Measurements from ENCODE around the gene COX5A. TPM values are rescaled to one million over a fixed set of nuclear protein-coding genes. Genes with fewer than 3 reads are reported as not detected.

COX5A gene
- total RNA-seq, 6 experiments from 2014 or later, result 130 to 169 (median 141) TPM

- WGBS (ENCODE audit: insufficient coverage, low coverage, low lambda C conversion rate, missing lambda C conversion rate), result 20% methylated on average over 8 of the region's 8 CpGs
- Histone ChIP-seq H3K4me3 (peak overlapping the region; percentile 90 to 96 (median 92)), H3K27me3 (no peaks in the 10 kb centered on the region), H3K27ac (peak overlapping the region; percentile 76 to 90 (median 84)), H3K36me3 (peaks cover 0 to 29% (median 7%) of the 10 kb centered on the region in 4 donors), H3K4me1 (peaks cover 0 to 18% (median 5%) of the 10 kb centered on the region in 4 donors), H3K9me3 (no peaks in the 10 kb centered on the region)
- intact Hi-C loops (cut with DNase I), result no loop called here
- DNase-seq, result peak in 1 of 3 donors; percentile 55
- peak; percentile 11 to 41 (median 33) for ATAC-seq
- no peak for TF ChIP-seq POLR2A (IDR thresholded peaks at IDR 0.05)
- no peak for TF ChIP-seq CTCF (IDR thresholded peaks at IDR 0.05)
Measured at GRCh38 chr15:74907163-74907870, 30.6 kb downstream of the COX5A start.

DNA sequence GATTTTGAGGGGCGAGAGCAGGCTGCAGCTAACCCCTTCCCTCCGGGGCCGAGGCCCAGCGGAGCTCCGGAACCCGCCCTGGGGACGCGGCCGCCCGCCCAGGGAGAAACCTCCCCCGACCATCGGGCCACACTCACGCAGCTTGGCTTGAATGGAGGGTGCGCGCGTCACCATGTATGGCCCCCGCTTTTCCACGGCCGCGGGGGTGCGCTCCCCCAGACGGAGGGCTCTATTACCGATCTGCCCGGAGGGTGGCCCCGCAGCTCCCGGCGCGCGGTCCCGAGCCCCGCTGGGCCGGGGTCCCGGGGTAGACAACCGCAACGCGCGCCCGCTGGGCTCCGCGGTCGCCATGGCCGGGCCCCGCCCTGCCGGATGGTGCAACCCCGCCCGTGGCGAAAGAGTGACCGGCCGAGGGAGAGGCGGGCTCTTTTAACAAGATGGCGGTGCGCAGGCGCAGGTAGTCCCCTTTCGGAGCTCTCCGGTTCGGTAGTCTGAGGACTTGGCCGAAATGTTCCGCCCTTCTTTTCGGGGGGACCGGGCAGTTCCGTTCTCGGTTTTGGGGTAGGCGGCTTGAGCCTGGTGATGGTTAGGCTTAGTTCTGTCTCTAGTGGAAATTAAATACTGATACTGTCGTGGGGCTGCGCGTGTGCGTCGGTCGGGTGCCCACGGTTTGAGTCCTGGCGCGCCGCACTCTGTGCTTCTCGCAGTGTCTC lies 31.3 kb downstream of the COX5A start, which contains the start of gene FAM219B:
TSS of gene FAM219B (minus strand) at position 402 of the 713 bp plus-strand sequence. CDS start at position 351, 51 bp downstream.
- peak; percentile 93 to 97 (median 96) for ATAC-seq
- intact Hi-C loops (cut with DNase I), result no loop called here
- DNase-seq, result peak; percentile 95 to 97 (median 96)
- WGBS (ENCODE audit: insufficient coverage, low coverage, low lambda C conversion rate, missing lambda C conversion rate), result 0% methylated on average over 15 of the region's 74 CpGs
- Histone ChIP-seq H3K4me1 (peaks cover 0 to 19% (median 5%) of the 10 kb centered on the region in 4 donors), H3K27me3 (no peaks in the 10 kb centered on the region), H3K9me3 (no peaks in the 10 kb centered on the region), H3K27ac (peak within 1 kb of the TSS; percentile 76 to 90 (median 84)), H3K36me3 (peaks cover 0 to 30% (median 9%) of the 10 kb centered on the region in 4 donors), H3K4me3 (peak within 1 kb of the TSS; percentile 90 to 96 (median 92))
- TF ChIP-seq CTCF (IDR thresholded peaks at IDR 0.05) (no peak), POLR2A (IDR thresholded peaks at IDR 0.05) (peak; percentile 77)

DNA sequence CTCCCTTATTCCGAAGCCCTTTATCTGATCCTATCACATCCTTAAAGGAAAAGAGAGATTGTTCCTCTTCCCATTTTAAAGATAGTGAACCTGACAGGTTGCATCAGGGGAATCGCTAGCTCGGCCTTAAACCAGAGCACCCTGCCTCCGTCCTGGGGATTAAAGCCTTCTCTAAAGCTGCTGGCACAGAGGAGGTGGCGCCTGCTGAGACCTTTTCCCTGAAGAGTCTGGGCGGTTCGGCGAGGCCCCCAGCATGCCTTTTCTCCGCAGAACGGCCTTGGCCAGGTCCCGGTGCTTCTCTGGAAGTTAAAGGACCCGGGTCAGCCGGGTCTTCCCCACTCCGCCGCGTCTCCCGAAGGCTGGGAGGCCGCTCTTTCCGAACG lies 31.8 kb downstream of the COX5A start:
- DNase-seq, result peak in 1 of 3 donors; percentile 62
- intact Hi-C loops (cut with DNase I), result no loop called here
- H3K9me3 ChIP-seq, result no peaks in the 10 kb centered on the region
- H3K4me1 ChIP-seq, result peaks cover 0 to 24% (median 5%) of the 10 kb centered on the region in 4 donors
- TF ChIP-seq CTCF (IDR thresholded peaks at IDR 0.05), result no peak
- TF ChIP-seq POLR2A (IDR thresholded peaks at IDR 0.05), result no peak
- WGBS (ENCODE audit: insufficient coverage, low coverage, low lambda C conversion rate, missing lambda C conversion rate), result 0% methylated on average over 15 of the region's 20 CpGs
- peaks cover 0 to 24% (median 9%) of the 10 kb centered on the region in 4 donors for H3K36me3 ChIP-seq
- H3K27me3 ChIP-seq, result no peaks in the 10 kb centered on the region
- peak; percentile 31 to 52 (median 38) for ATAC-seq
- peak overlapping the region; percentile 90 to 96 (median 92) for H3K4me3 ChIP-seq
- peak overlapping the region; percentile 76 to 90 (median 84) for H3K27ac ChIP-seq

GRCh38 chr15:74904190-74904805 lies 33.6 kb downstream of the COX5A start:
- intact Hi-C loops (cut with DNase I), result no loop called here

More at GRCh38 chr15:74904190-74904805, 33.6 kb downstream of the COX5A start:
- TF ChIP-seq CTCF (IDR thresholded peaks at IDR 0.05), result no peak
- no peak for TF ChIP-seq POLR2A (IDR thresholded peaks at IDR 0.05)
- WGBS (ENCODE audit: insufficient coverage, low coverage, low lambda C conversion rate, missing lambda C conversion rate), result no CpG with 5 or more reads among the region's 7 CpGs
- DNase-seq (no peak), ATAC-seq (no peak)
- H3K9me3 ChIP-seq, result no peaks in the 10 kb centered on the region
- H3K4me3 ChIP-seq, result no peak overlapping the region
- no peak overlapping the region for H3K27ac ChIP-seq
- H3K36me3 ChIP-seq, result peaks cover 0 to 34% (median 9%) of the 10 kb centered on the region in 4 donors
- no peaks in the 10 kb centered on the region for H3K27me3 ChIP-seq
- peaks cover 0 to 24% (median 5%) of the 10 kb centered on the region in 4 donors for H3K4me1 ChIP-seq

Measured in right lobe of liver (tissue), 6 donors.